ENCODE measurements around the gene FUT3.

- TF ChIP-seq, protein P1, sequence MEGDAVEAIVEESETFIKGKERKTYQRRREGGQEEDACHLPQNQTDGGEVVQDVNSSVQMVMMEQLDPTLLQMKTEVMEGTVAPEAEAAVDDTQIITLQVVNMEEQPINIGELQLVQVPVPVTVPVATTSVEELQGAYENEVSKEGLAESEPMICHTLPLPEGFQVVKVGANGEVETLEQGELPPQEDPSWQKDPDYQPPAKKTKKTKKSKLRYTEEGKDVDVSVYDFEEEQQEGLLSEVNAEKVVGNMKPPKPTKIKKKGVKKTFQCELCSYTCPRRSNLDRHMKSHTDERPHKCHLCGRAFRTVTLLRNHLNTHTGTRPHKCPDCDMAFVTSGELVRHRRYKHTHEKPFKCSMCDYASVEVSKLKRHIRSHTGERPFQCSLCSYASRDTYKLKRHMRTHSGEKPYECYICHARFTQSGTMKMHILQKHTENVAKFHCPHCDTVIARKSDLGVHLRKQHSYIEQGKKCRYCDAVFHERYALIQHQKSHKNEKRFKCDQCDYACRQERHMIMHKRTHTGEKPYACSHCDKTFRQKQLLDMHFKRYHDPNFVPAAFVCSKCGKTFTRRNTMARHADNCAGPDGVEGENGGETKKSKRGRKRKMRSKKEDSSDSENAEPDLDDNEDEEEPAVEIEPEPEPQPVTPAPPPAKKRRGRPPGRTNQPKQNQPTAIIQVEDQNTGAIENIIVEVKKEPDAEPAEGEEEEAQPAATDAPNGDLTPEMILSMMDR (conservative IDR thresholded peaks at IDR 0.05 in 1 of 2, IDR thresholded peaks at IDR 0.05 in 1 of 2; ENCODE audit: low read depth in 1 of 2, low read length in 2 of 2) = no peak
- TF ChIP-seq EZH2 (IDR thresholded peaks at IDR 0.05; ENCODE audit: low read length, missing control alignments) = no peak
Measured at GRCh38 chr19:5891572-5891937, 40.3 kb upstream of the FUT3 start.
